ENCODE measurements around the gene TPM4.

Gene TPM4

GRCh38 chr19:16134510-16134909 lies 58.2 kb downstream of the TPM4 start:
- DNase-seq (ENCODE audit: insufficient read length, low spot score) (no peak), FAIRE-seq (peak; percentile 55)
- TF ChIP-seq POU2F2 (IDR thresholded peaks at IDR 0.05; ENCODE audit: low read depth, low read length) (peak; percentile 59; the same call in 1 of the 2 replicates), SPI1 (IDR thresholded peaks at IDR 0.05; ENCODE audit: low read depth, low read length) (peak; percentile 87), POLR2A (IDR thresholded peaks at IDR 0.05; ENCODE audit: low read depth, low read length) (no peak), POLR2AphosphoS5 (IDR thresholded peaks at IDR 0.05; ENCODE audit: low read depth, low read length) (peak; percentile 10; the same call in 1 of the 2 replicates)

GRCh38 chr19:16135430-16136127 lies 59.3 kb downstream of the TPM4 start:
- TF ChIP-seq POLR2AphosphoS5 (IDR thresholded peaks at IDR 0.05; ENCODE audit: low read depth, low read length) (peak; percentile 13; the same call in 1 of the 2 replicates), SPI1 (IDR thresholded peaks at IDR 0.05; ENCODE audit: low read depth, low read length) (no peak)
- no peak for DNase-seq (ENCODE audit: insufficient read length, low spot score)
- FAIRE-seq = no peak

DNA sequence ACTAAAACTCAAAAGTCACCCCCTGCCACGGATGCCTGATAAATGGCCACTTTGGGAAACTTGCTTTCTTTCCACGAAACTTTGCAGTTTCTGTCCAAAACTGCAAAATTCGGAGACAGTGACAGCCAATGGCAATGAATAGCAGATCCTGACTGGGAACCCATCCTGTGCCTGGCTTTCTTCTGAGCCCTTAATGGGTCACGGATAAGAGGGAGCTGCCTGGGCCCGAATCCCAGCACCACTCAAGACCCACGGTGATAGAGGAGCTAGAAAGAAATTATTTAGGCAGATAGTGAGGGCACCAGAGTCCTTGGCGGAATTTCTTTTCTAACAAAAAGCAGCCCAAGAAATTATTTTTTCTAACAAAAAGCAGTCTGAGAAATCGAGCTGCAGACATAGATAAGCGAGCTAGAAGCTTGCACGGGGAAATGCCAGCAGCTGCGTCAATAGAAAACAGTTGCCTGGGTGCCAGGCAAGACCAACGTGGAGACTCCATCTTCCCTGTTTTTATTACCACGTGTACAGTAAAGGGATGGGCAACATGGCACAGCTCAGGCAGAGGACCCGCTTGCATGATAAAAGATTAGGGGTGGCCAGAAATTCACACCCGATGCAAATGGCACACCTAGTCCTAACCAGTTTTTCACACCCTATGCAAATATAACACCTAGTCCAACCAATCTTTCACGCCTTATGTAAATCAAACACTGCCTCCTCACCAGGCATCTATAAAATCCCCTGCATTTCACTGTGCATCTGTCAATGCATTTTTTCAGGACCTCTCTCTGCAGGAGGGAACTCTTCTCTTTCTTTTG lies 60.1 kb downstream of the TPM4 start:
- TF ChIP-seq POU2F2 (IDR thresholded peaks at IDR 0.05; ENCODE audit: low read depth, low read length) (no peak), POLR2AphosphoS5 (IDR thresholded peaks at IDR 0.05; ENCODE audit: low read depth, low read length) (peak; percentile 51; the same call in 1 of the 2 replicates)
- FAIRE-seq (no peak), DNase-seq (ENCODE audit: insufficient read length, low spot score) (no peak)

GRCh38 chr19:16139752-16140151 lies 63.5 kb downstream of the TPM4 start:
- DNase-seq (ENCODE audit: insufficient read length, low spot score) = no peak
- peak; percentile 85 for FAIRE-seq
- TF ChIP-seq TAF1 (IDR thresholded peaks at IDR 0.05; ENCODE audit: low read depth, low read length) = no peak
- peak; percentile 38 for TF ChIP-seq POU2F2 (IDR thresholded peaks at IDR 0.05; ENCODE audit: low read depth, low read length)

DNA sequence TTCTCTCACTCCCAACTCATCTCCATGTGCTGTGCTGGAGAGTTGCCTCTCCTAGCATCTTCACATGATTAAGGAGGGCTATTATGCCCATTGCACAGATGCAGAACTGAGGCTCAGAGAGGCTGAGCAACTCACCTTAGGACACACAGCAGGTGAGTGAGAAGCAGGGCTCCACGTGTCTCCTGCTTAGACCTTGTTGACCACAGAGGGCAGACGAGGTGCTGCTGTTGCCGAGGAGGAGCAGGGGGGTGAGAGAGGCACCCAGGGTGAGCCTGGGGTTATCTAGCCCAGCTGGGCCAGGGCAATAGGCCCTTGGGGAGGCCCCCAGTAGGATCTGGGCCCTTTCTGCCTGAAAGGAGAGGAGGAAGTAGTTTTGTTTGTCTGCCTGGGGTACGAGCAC lies 64.7 kb downstream of the TPM4 start:
- DNase-seq (ENCODE audit: insufficient read length, low spot score) (no peak), FAIRE-seq (peak; percentile 90)
- TF ChIP-seq POLR2AphosphoS5 (IDR thresholded peaks at IDR 0.05; ENCODE audit: low read depth, low read length) (no peak), PAX5 (IDR thresholded peaks at IDR 0.05; ENCODE audit: insufficient read depth, low read length, severe bottlenecking) (no peak), SPI1 (IDR thresholded peaks at IDR 0.05; ENCODE audit: low read depth, low read length) (no peak), TAF1 (IDR thresholded peaks at IDR 0.05; ENCODE audit: low read depth, low read length) (no peak), POLR2A (IDR thresholded peaks at IDR 0.05; ENCODE audit: low read depth, low read length) (no peak), POU2F2 (IDR thresholded peaks at IDR 0.05; ENCODE audit: low read depth, low read length) (no peak)

DNA sequence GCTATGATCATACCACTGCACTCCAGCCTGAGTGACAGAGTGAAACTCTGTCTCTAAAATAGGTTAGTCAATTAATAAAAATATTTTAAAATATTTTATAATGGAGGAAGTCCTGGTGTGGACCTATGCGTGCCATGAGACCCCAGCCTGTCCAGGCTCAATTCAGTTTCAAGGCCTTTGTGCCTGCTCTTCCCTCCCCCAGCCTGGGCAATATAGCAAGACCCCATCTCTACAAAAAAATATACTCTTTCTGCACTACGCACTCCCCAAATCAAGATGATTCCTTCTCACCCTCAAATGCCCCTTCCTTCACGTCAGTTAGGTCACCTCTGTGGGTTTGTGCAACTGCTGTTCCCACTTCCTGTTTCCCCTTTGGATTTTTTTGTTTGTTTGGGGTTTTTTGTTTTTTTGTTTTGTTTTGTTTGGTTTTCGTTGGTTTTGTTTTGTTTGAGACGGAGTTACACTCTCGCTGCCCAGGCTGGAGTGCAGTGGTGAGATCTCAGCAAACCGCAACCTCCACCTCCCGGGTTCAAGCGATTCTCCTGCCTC lies 65.8 kb downstream of the TPM4 start:
- TF ChIP-seq POU2F2 (IDR thresholded peaks at IDR 0.05; ENCODE audit: low read depth, low read length) (no peak), POLR2AphosphoS5 (IDR thresholded peaks at IDR 0.05; ENCODE audit: low read depth, low read length) (no peak), PAX5 (IDR thresholded peaks at IDR 0.05; ENCODE audit: insufficient read depth, low read length, severe bottlenecking) (no peak), POLR2A (IDR thresholded peaks at IDR 0.05; ENCODE audit: low read depth, low read length) (no peak), SPI1 (IDR thresholded peaks at IDR 0.05; ENCODE audit: low read depth, low read length) (peak; percentile 77), TAF1 (IDR thresholded peaks at IDR 0.05; ENCODE audit: low read depth, low read length) (no peak)
- DNase-seq (ENCODE audit: insufficient read length, low spot score) = no peak
- FAIRE-seq = no peak

- TF ChIP-seq SPI1 (IDR thresholded peaks at IDR 0.05; ENCODE audit: low read depth, low read length) (peak; percentile 97), POLR2AphosphoS5 (IDR thresholded peaks at IDR 0.05; ENCODE audit: low read depth, low read length) (peak; percentile 85), PAX5 (IDR thresholded peaks at IDR 0.05; ENCODE audit: insufficient read depth, low read length, severe bottlenecking) (no peak), TAF1 (IDR thresholded peaks at IDR 0.05; ENCODE audit: low read depth, low read length) (peak; percentile 83), POU2F2 (IDR thresholded peaks at IDR 0.05; ENCODE audit: low read depth, low read length) (no peak), POLR2A (IDR thresholded peaks at IDR 0.05; ENCODE audit: low read depth, low read length) (peak; percentile 85)
These were observed 67.3 kb downstream of the TPM4 start, which contains the start of gene HSH2D for GRCh38 chr19:16143399-16144215. TSS of gene HSH2D (plus strand) at chr19:16143685. CDS start at chr19:16148751, 5,066 bp downstream.

GRCh38 chr19:16144216-16144581 lies 67.9 kb downstream of the TPM4 start:
- DNase-seq (ENCODE audit: insufficient read length, low spot score) = no peak
- TF ChIP-seq PAX5 (IDR thresholded peaks at IDR 0.05; ENCODE audit: insufficient read depth, low read length, severe bottlenecking) (no peak), SPI1 (IDR thresholded peaks at IDR 0.05; ENCODE audit: low read depth, low read length) (no peak), POLR2A (IDR thresholded peaks at IDR 0.05; ENCODE audit: low read depth, low read length) (no peak), POLR2AphosphoS5 (IDR thresholded peaks at IDR 0.05; ENCODE audit: low read depth, low read length) (no peak), POU2F2 (IDR thresholded peaks at IDR 0.05; ENCODE audit: low read depth, low read length) (no peak), TAF1 (IDR thresholded peaks at IDR 0.05; ENCODE audit: low read depth, low read length) (no peak)
- no peak for FAIRE-seq

More at GRCh38 chr19:16143399-16144215, 67.3 kb downstream of the TPM4 start, which contains the start of gene HSH2D:
- peak; percentile 97 for FAIRE-seq
- peak; percentile 68 for DNase-seq (ENCODE audit: insufficient read length, low spot score)

DNA sequence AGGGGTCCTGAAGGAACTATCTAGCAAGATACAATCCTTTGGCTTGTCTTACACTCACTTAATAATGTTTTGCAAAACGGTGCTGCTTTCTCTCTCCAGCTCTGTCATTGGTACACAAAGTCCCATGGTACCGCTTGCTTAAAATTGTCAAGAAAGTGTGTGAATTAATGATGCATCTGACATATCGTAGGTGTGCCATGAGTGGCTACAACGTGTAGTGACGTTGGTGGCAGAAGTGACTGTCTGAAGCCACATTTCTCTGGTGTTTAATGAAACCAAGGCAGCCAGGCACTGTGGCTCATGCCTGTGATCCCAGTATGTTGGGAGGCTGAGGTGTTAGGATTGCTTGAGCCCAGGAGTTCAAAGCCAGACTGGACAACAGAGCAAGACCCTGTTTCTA lies 69.8 kb downstream of the TPM4 start:
- DNase-seq (ENCODE audit: insufficient read length, low spot score) (no peak), FAIRE-seq (peak; percentile 9)
- TF ChIP-seq POLR2A (IDR thresholded peaks at IDR 0.05; ENCODE audit: low read depth, low read length) (no peak), SPI1 (IDR thresholded peaks at IDR 0.05; ENCODE audit: low read depth, low read length) (no peak), PAX5 (IDR thresholded peaks at IDR 0.05; ENCODE audit: insufficient read depth, low read length, severe bottlenecking) (no peak), TAF1 (IDR thresholded peaks at IDR 0.05; ENCODE audit: low read depth, low read length) (no peak), POU2F2 (IDR thresholded peaks at IDR 0.05; ENCODE audit: low read depth, low read length) (no peak)

Data from GM12891 (cell line).